Ishikawa (cell line): ENCODE data around the gene RAB31.

Experiments used
- CEBPB ChIP-seq: IDR thresholded peaks from 2 replicates; pipeline ENCODE4 v1.6.1; 2012
- CREB1 ChIP-seq: IDR thresholded peaks from 2 replicates; pipeline ENCODE4 v1.6.1; 2012; ENCODE audit warnings: low read depth
- EGR1 ChIP-seq: IDR thresholded peaks from 2 replicates; pipeline ENCODE4 v1.6.1; 2012
- EP300 ChIP-seq: IDR thresholded peaks from 2 replicates; pipeline ENCODE4 v1.6.1; 2012; ENCODE audit warnings: borderline replicate concordance
- FOXM1 ChIP-seq: IDR thresholded peaks from 2 replicates; pipeline ENCODE4 v1.6.1; 2012; ENCODE audit warnings: low read depth, borderline replicate concordance
- NFIC ChIP-seq: IDR thresholded peaks from 2 replicates; pipeline ENCODE4 v1.6.1; 2012
- RAD21 ChIP-seq: IDR thresholded peaks from 2 replicates; pipeline ENCODE4 v1.6.1; 2012; ENCODE audit warnings: low read depth
- REST ChIP-seq: IDR thresholded peaks from 2 replicates; pipeline ENCODE4 v1.6.1; 2012; ENCODE audit warnings: low read depth, mild to moderate bottlenecking
- TEAD4 ChIP-seq: IDR thresholded peaks from 2 replicates; pipeline ENCODE4 v1.6.1; 2012
- YY1 ChIP-seq: IDR thresholded peaks from 2 replicates; pipeline ENCODE4 v1.6.1; 2012; ENCODE audit warnings: low read depth
- ZBTB7A ChIP-seq: IDR thresholded peaks from 2 replicates; pipeline ENCODE4 v1.6.1; 2012; ENCODE audit warnings: low read depth
- TF ChIP-seq, protein P1 (sequence below): IDR thresholded peaks from 2 replicates; pipeline ENCODE4 v1.6.1; 2012
- TF ChIP-seq, protein P2 (sequence below): IDR thresholded peaks from 2 replicates; pipeline ENCODE4 v1.6.1; 2012

GRCh38 chr18:9863282-9863681 lies 155.2 kb downstream of the RAB31 start:
- TF ChIP-seq FOXM1 (no peak), ZBTB7A (no peak), YY1 (no peak), EP300 (no peak), REST (no peak), EGR1 (no peak), CEBPB (no peak), CREB1 (no peak), TEAD4 (no peak), NFIC (no peak), RAD21 (no peak)
- TF ChIP-seq, protein P1, sequence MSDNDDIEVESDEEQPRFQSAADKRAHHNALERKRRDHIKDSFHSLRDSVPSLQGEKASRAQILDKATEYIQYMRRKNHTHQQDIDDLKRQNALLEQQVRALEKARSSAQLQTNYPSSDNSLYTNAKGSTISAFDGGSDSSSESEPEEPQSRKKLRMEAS, result no peak
- TF ChIP-seq, protein P2, sequence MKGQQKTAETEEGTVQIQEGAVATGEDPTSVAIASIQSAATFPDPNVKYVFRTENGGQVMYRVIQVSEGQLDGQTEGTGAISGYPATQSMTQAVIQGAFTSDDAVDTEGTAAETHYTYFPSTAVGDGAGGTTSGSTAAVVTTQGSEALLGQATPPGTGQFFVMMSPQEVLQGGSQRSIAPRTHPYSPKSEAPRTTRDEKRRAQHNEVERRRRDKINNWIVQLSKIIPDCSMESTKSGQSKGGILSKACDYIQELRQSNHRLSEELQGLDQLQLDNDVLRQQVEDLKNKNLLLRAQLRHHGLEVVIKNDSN, result no peak
